ENCODE results near the gene RHPN2.
"Not testable (repeated sequence)": the region's sequence is repeated elsewhere in the genome, so short reads cannot be mapped to it uniquely, and the experiment has no call there.

The RHPN2 gene

GRCh38 chr19:33064458-33064791, 263 bp downstream of the RHPN2 start:
- peak in 1 of 14 donors; percentile 32 for DNase-seq

- peak in 1 of 14 donors; percentile 66 for DNase-seq
Observed at GRCh38 chr19:33063753-33064457, 783 bp downstream of the RHPN2 start.

- peak in 1 of 14 donors; percentile 73 for DNase-seq
Observed at GRCh38 chr19:33063356-33063752, 1.3 kb downstream of the RHPN2 start.

GRCh38 chr19:33062902-33063301, 1.8 kb downstream of the RHPN2 start:
- DNase-seq: no peak

- DNase-seq: no peak
Observed at GRCh38 chr19:33060586-33060985, 4.1 kb downstream of the RHPN2 start.

- no peak for DNase-seq
Observed at GRCh38 chr19:33055718-33056117, 9.0 kb downstream of the RHPN2 start.

GRCh38 chr19:33054623-33055022, 10.1 kb downstream of the RHPN2 start:
- no peak for DNase-seq

- no peak for DNase-seq
Observed at GRCh38 chr19:33052352-33052972, 12.2 kb downstream of the RHPN2 start.

- no peak for DNase-seq
Observed at GRCh38 chr19:33050110-33050509, 14.6 kb downstream of the RHPN2 start.

- no peak for DNase-seq
Observed at GRCh38 chr19:33048806-33049676, 15.6 kb downstream of the RHPN2 start.

- no peak for DNase-seq
Observed at GRCh38 chr19:33047422-33047821, 17.3 kb downstream of the RHPN2 start.

GRCh38 chr19:33041828-33042160, 22.9 kb downstream of the RHPN2 start:
- DNase-seq: not testable (repeated sequence)

GRCh38 chr19:33040994-33041827, 23.5 kb downstream of the RHPN2 start:
- peak in 2 of 14 donors; percentile 65 to 68 for DNase-seq

- no peak for DNase-seq
Observed at GRCh38 chr19:33039815-33040214, 24.9 kb downstream of the RHPN2 start.

GRCh38 chr19:33039108-33039599, 25.5 kb downstream of the RHPN2 start:
- peak in 1 of 14 donors; percentile 48 for DNase-seq

GRCh38 chr19:33037168-33038025, 27.3 kb downstream of the RHPN2 start:
- not testable (repeated sequence) for DNase-seq

GRCh38 chr19:33036370-33037167, 28.1 kb downstream of the RHPN2 start:
- not testable (repeated sequence) for DNase-seq

GRCh38 chr19:33035461-33035860, 29.2 kb downstream of the RHPN2 start:
- DNase-seq: no peak

- no peak for DNase-seq
Observed at GRCh38 chr19:33032218-33032781, 32.4 kb downstream of the RHPN2 start.

- no peak for DNase-seq
Observed at GRCh38 chr19:33029746-33030303, 34.9 kb downstream of the RHPN2 start.

Data from C1 segment of cervical spinal cord (tissue), 14 donors.